ENCODE data around the gene LPO. TPM values are rescaled to one million over a fixed set of nuclear protein-coding genes. Genes with fewer than 3 reads are reported as not detected.

LPO gene
- total RNA-seq, 2 donors from 2014 or later: not detected

DNA sequence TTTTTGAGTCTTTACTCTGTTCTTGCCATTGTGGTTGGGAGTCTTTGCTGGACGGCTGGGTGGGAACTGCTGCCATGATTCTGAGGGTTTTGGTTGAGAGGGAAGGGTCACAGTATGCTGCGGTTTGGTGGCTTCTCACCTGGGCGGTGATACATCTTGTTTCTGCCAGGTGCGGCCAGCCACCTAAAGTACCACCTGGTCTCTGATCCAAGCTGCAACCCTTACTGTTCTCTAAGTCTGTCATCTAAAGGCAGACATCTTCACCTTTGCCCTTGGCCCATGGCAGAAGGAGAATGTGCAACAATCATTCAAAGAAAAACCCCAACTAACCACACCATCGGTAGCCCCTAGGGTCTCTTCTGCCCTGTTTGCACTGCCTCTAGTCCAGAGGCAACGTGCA lies 62.0 kb downstream of the LPO start:
- TF ChIP-seq, protein P1, sequence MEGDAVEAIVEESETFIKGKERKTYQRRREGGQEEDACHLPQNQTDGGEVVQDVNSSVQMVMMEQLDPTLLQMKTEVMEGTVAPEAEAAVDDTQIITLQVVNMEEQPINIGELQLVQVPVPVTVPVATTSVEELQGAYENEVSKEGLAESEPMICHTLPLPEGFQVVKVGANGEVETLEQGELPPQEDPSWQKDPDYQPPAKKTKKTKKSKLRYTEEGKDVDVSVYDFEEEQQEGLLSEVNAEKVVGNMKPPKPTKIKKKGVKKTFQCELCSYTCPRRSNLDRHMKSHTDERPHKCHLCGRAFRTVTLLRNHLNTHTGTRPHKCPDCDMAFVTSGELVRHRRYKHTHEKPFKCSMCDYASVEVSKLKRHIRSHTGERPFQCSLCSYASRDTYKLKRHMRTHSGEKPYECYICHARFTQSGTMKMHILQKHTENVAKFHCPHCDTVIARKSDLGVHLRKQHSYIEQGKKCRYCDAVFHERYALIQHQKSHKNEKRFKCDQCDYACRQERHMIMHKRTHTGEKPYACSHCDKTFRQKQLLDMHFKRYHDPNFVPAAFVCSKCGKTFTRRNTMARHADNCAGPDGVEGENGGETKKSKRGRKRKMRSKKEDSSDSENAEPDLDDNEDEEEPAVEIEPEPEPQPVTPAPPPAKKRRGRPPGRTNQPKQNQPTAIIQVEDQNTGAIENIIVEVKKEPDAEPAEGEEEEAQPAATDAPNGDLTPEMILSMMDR (conservative IDR thresholded peaks at IDR 0.05): no peak
- Mint-ChIP-seq H3K4me3 (no peak overlapping the region), H3K9me3 (no peaks in the 10 kb centered on the region), H3K36me3 (ENCODE audit: low read depth) (no peaks in the 10 kb centered on the region), H3K4me1 (no peaks in the 10 kb centered on the region), H3K27ac (no peak overlapping the region), H3K27me3 (ENCODE audit: insufficient read depth) (peaks cover 3% of the 10 kb centered on the region)
- no peak overlapping the region for H3K9ac ChIP-seq (ENCODE audit: extremely low read depth, low read length, poor library complexity, severe bottlenecking)
- no peaks in the 10 kb centered on the region for H3K4me1 ChIP-seq (ENCODE audit: control insufficient read depth, insufficient read depth, low read length)
- H3K9me3 ChIP-seq (ENCODE audit: control insufficient read depth, low read length): no peaks in the 10 kb centered on the region
- no peak overlapping the region for H3K4me3 ChIP-seq (ENCODE audit: low read length)
- no peak for DNase-seq
- no peaks in the 10 kb centered on the region for H3K36me3 ChIP-seq (ENCODE audit: control insufficient read depth, insufficient read depth, low read length)
- no peaks in the 10 kb centered on the region for H3K27me3 ChIP-seq (ENCODE audit: control insufficient read depth, insufficient read depth, low read length, poor library complexity, severe bottlenecking)
- 89 to 94% methylated on average over 3 to 6 of the region's 6 CpGs for WGBS, 2 experiments (ENCODE audit: insufficient coverage in 1 of 2, insufficient read length in 1 of 2)
- H3K27ac ChIP-seq (ENCODE audit: low read depth, low read length): no peak overlapping the region

DNA sequence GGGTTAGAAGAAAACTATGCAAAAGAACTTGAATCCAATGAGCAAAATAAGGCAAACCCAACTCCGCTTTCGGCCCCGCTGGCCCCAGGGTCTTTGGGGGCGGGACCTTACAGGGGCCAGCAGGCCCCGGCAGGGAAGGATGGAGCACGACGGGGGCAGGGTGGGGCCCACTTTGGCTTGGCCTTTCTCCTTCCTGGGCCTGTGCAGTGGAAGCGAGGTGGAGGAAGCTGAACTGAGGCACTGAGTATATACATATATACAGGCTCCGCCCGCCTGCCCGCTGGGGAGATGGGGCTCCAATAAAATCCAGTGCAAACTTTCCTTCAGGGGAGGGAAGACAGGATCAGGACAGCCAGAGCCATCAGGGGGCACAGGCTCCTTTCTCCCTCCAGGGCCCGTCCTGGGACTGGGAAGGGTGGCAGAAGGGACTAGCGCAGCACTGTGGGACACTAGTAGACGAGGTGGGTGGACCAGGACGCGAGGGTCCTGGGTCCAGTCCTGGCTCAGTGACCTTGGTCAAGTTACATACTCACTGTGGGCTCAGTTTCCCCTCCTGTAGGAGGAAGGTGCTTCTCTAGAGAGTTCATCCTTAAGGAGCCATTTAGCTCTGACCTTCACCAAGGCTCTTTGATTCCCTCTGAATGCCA lies 63.2 kb downstream of the LPO start:
- Mint-ChIP-seq H3K4me3 (no peak overlapping the region), H3K27me3 (ENCODE audit: insufficient read depth) (peaks cover 3% of the 10 kb centered on the region), H3K9me3 (no peaks in the 10 kb centered on the region), H3K27ac (no peak overlapping the region), H3K36me3 (ENCODE audit: low read depth) (no peaks in the 10 kb centered on the region), H3K4me1 (no peaks in the 10 kb centered on the region)
- H3K9me3 ChIP-seq (ENCODE audit: control insufficient read depth, low read length): no peaks in the 10 kb centered on the region
- TF ChIP-seq, protein P1 (conservative IDR thresholded peaks at IDR 0.05): no peak
- H3K4me3 ChIP-seq (ENCODE audit: low read length): no peak overlapping the region
- H3K27me3 ChIP-seq (ENCODE audit: control insufficient read depth, insufficient read depth, low read length, poor library complexity, severe bottlenecking): no peaks in the 10 kb centered on the region
- H3K9ac ChIP-seq (ENCODE audit: extremely low read depth, low read length, poor library complexity, severe bottlenecking): no peak overlapping the region
- H3K4me1 ChIP-seq (ENCODE audit: control insufficient read depth, insufficient read depth, low read length): no peaks in the 10 kb centered on the region
- no peaks in the 10 kb centered on the region for H3K36me3 ChIP-seq (ENCODE audit: control insufficient read depth, insufficient read depth, low read length)
- DNase-seq: no peak
- no peak overlapping the region for H3K27ac ChIP-seq (ENCODE audit: low read depth, low read length)
- 86 to 96% methylated on average over 9 to 16 of the region's 16 CpGs for WGBS, 2 experiments (ENCODE audit: insufficient coverage in 1 of 2, insufficient read length in 1 of 2)

DNA sequence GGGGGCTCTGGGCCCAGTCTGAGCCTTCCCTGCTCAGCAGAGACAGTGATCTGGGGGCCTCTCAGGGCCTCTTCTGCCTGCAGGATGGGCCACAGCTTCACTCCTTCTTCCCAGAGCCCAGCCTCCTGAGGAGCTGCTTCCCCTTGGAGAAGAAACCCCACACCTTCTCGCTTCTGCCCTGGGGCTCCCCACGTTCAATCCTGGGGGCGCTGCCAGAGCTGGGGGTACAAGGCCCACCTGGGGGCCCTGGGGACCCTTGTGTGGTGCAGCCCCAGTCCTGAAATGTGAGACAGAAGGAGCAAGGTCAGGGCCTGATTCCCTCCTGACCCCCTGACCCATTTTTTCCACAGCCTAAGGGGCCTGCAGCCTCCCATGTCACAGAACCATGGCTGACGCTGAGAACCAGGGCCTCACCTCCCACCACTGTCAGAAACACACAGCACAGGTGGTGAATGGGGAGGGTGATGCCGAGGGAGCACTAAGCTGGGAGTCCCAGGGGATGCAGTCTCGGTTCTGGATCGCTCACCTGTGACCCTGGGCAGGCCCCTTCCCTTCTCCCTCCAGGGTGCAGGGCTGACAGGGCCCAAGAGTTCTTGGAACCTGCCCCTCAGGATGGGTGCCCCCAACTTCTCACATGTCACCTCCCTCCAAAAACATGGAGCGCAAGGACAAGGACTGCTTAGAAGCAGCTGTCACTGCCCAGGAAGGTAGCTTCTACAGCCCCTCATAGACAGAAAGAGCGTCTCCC lies 64.0 kb downstream of the LPO start:
- Mint-ChIP-seq H3K27me3 (ENCODE audit: insufficient read depth) (peaks cover 3% of the 10 kb centered on the region), H3K4me3 (no peak overlapping the region), H3K36me3 (ENCODE audit: low read depth) (peaks cover 3% of the 10 kb centered on the region), H3K27ac (no peak overlapping the region), H3K9me3 (no peaks in the 10 kb centered on the region), H3K4me1 (no peaks in the 10 kb centered on the region)
- Histone ChIP-seq H3K9ac (ENCODE audit: extremely low read depth, low read length, poor library complexity, severe bottlenecking) (no peak overlapping the region), H3K4me3 (ENCODE audit: low read length) (no peak overlapping the region), H3K27ac (ENCODE audit: low read depth, low read length) (no peak overlapping the region), H3K27me3 (ENCODE audit: control insufficient read depth, insufficient read depth, low read length, poor library complexity, severe bottlenecking) (no peaks in the 10 kb centered on the region), H3K9me3 (ENCODE audit: control insufficient read depth, low read length) (no peaks in the 10 kb centered on the region), H3K36me3 (ENCODE audit: control insufficient read depth, insufficient read depth, low read length) (no peaks in the 10 kb centered on the region), H3K4me1 (ENCODE audit: control insufficient read depth, insufficient read depth, low read length) (no peaks in the 10 kb centered on the region)
- 83 to 88% methylated on average over 3 to 9 of the region's 9 CpGs for WGBS, 2 experiments (ENCODE audit: insufficient coverage in 1 of 2, insufficient read length in 1 of 2)
- TF ChIP-seq, protein P1 (conservative IDR thresholded peaks at IDR 0.05): no peak
- DNase-seq: no peak

All from endodermal cell (in vitro differentiated cells).